ENCODE measurements around the gene AP3M1. TPM values are rescaled to one million over a fixed set of nuclear protein-coding genes. Genes with fewer than 3 reads are reported as not detected.
A peak's percentile ranks its signal among the peaks of the same experiment; 100 is the strongest.

The AP3M1 gene
- total and polyA plus RNA-seq, 8 donors, result 3.5 to 28.1 (median 11.5) TPM

GRCh38 chr10:74120911-74121310, 29.7 kb downstream of the AP3M1 start:
- TF ChIP-seq CTCF (IDR thresholded peaks at IDR 0.05) (no peak), POLR2A (IDR thresholded peaks at IDR 0.05) (no peak), POLR2AphosphoS5 (IDR thresholded peaks at IDR 0.05) (no peak)
- Histone ChIP-seq H3K36me3 (peaks cover 39 to 100% (median 100%) of the 10 kb centered on the region in 4 donors), H3K4me3 (no peak overlapping the region), H3K27ac (peak overlapping the region in 2 of 5 donors; percentile 11 to 15), H3K4me1 (peaks cover 0 to 50% (median 19%) of the 10 kb centered on the region in 4 donors), H3K27me3 (no peaks in the 10 kb centered on the region), H3K9me3 (no peaks in the 10 kb centered on the region)
- WGBS, 5 donors, result 16 to 36% (median 33%) methylated on average over 1 of the region's 1 CpG
- intact Hi-C loops (cut with DNase I; ENCODE audit: low total_unique reads), result no loop called here
- no peak for DNase-seq

DNA sequence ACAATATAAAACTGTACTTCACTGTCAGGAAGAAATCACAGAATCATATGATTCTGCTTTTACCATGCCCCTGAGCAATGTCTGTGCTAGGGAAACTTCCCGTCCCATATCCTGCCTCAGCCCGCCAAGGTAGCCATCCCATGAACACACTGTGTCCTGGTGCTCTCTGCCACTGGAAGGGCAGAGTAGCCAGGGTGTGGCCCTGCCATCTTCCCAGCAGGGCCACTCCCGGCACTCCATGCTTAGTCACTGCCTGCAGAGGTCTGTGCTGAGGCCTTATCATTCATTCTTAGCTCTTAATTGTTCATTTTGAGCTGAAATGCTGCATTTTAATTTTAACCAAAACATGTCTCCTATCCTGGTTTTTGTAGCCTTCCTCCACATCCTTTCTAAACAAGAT, 31.8 kb downstream of the AP3M1 start:
- Histone ChIP-seq H3K9me3 (no peaks in the 10 kb centered on the region), H3K27me3 (no peaks in the 10 kb centered on the region), H3K4me1 (peaks cover 0 to 53% (median 20%) of the 10 kb centered on the region in 4 donors), H3K36me3 (peaks cover 49 to 100% (median 100%) of the 10 kb centered on the region in 4 donors), H3K27ac (peak overlapping the region in 3 of 5 donors; percentile 20 to 57 (median 49)), H3K4me3 (no peak overlapping the region)
- TF ChIP-seq EP300 (IDR thresholded peaks at IDR 0.05) (no peak), CTCF (IDR thresholded peaks at IDR 0.05) (no peak), POLR2AphosphoS5 (IDR thresholded peaks at IDR 0.05) (no peak), POLR2A (IDR thresholded peaks at IDR 0.05) (no peak)
- no peak for DNase-seq
- intact Hi-C loops (cut with DNase I; ENCODE audit: low total_unique reads), result no loop called here
- WGBS, 5 donors, result 67 to 84% (median 74%) methylated on average over 3 of the region's 3 CpGs

DNA sequence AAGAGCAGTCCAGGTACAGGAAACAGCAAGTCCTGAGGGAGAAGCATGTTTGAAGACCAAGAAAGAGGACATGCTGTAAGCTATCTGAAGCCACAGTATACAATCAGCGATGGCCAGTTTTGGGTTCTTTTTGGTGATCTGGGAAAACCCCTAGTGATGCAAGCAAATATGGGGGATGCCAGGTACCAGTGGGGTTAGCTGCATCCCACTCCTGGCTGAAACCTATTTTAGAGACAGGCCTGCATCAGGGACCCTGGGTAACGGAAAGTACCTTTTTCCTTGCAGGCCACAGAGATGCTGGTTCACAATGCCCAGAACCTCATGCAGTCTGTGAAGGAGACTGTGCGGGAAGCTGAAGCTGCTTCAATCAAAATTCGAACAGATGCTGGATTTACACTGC, 32.9 kb downstream of the AP3M1 start:
- no peak for TF ChIP-seq POLR2AphosphoS5 (IDR thresholded peaks at IDR 0.05)
- TF ChIP-seq CTCF (IDR thresholded peaks at IDR 0.05), result no peak
- no peak for TF ChIP-seq POLR2A (IDR thresholded peaks at IDR 0.05)
- TF ChIP-seq EP300 (IDR thresholded peaks at IDR 0.05), result no peak
- Histone ChIP-seq H3K4me1 (peaks cover 0 to 57% (median 26%) of the 10 kb centered on the region in 4 donors), H3K27ac (no peak overlapping the region), H3K4me3 (no peak overlapping the region), H3K9me3 (no peaks in the 10 kb centered on the region), H3K36me3 (peaks cover 43 to 100% (median 100%) of the 10 kb centered on the region in 4 donors), H3K27me3 (no peaks in the 10 kb centered on the region)
- no peak for DNase-seq
- intact Hi-C loops (cut with DNase I; ENCODE audit: low total_unique reads), result no loop called here
- whole genome bisulfite sequencing, 5 donors, result 82 to 92% (median 90%) methylated on average over 4 of the region's 4 CpGs

- intact Hi-C loops (cut with DNase I; ENCODE audit: low total_unique reads), result no loop called here
- H3K9me3 ChIP-seq, result no peaks in the 10 kb centered on the region
- no peak overlapping the region for H3K4me3 ChIP-seq
- H3K36me3 ChIP-seq, result peaks cover 72 to 100% (median 99%) of the 10 kb centered on the region in 4 donors
- no peak for TF ChIP-seq POLR2A (IDR thresholded peaks at IDR 0.05)
- no peak for TF ChIP-seq EP300 (IDR thresholded peaks at IDR 0.05)
- TF ChIP-seq POLR2AphosphoS5 (IDR thresholded peaks at IDR 0.05), result no peak
- no peak for TF ChIP-seq CTCF (IDR thresholded peaks at IDR 0.05)
- peak overlapping the region in 3 of 5 donors; percentile 18 to 50 (median 40) for H3K27ac ChIP-seq
- H3K27me3 ChIP-seq, result no peaks in the 10 kb centered on the region
- DNase-seq, result peak in 1 of 2 donors; percentile 20
- 81 to 87% (median 82%) methylated on average over 12 of the region's 12 CpGs for WGBS, 5 donors
- peaks cover 0 to 26% (median 11%) of the 10 kb centered on the region in 4 donors for H3K4me1 ChIP-seq
Measured at GRCh38 chr10:74114041-74114448, 36.6 kb downstream of the AP3M1 start.
